Mesendoderm (in vitro differentiated cells): Measurements from ENCODE around the gene MRPS18A.

ENCODE experiments used
- DNase-seq: peaks from one replicate; pipeline ENCODE4 v3.0.0; 2013
- H2AK5ac ChIP-seq: 2 replicates; pipeline ENCODE4 v1.6.1; 2013; ENCODE audit warnings: low read length, inconsistent platforms
- H2BK120ac ChIP-seq: 2 replicates; pipeline ENCODE4 v1.6.1; 2013; ENCODE audit warnings: low read depth, mild to moderate bottlenecking, low read length, moderate library complexity, mixed read lengths
- H2BK15ac ChIP-seq: replicated peaks from 2 replicates; pipeline ENCODE4 v1.6.1; 2013; ENCODE audit warnings: low read depth, mild to moderate bottlenecking, moderate library complexity
- H2BK5ac ChIP-seq: 2 replicates; pipeline ENCODE4 v1.6.1; 2013; ENCODE audit warnings: low read length, inconsistent platforms
- H3K18ac ChIP-seq: 2 replicates; pipeline ENCODE4 v1.6.1; 2013; ENCODE audit warnings: mild to moderate bottlenecking, low read length, mixed read lengths
- H3K23ac ChIP-seq: one replicate; pipeline ENCODE4 v1.6.1; 2013; ENCODE audit warnings: low read length
- H3K27ac ChIP-seq: 2 replicates; pipeline ENCODE4 v1.5.1; 2013; ENCODE audit warnings: low read depth, mild to moderate bottlenecking, inconsistent platforms, low read length, moderate library complexity
- H3K27me3 ChIP-seq: 2 replicates; pipeline ENCODE4 v1.6.1; 2013; ENCODE audit warnings: low read length, control low read depth, mild to moderate bottlenecking, inconsistent platforms; ENCODE audit not compliant: insufficient read depth, poor library complexity
- H3K36me3 ChIP-seq: 2 replicates; pipeline ENCODE4 v1.6.1; 2013; ENCODE audit warnings: low read length, inconsistent platforms; ENCODE audit not compliant: control insufficient read depth, insufficient read depth
- H3K4ac ChIP-seq: one replicate; pipeline ENCODE4 v1.6.1; 2013; ENCODE audit warnings: low read depth, mild to moderate bottlenecking, low read length, moderate library complexity
- H3K4me1 ChIP-seq: 2 replicates; pipeline ENCODE4 v1.6.1; 2013; ENCODE audit warnings: low read depth, low read length, inconsistent platforms; ENCODE audit not compliant: control insufficient read depth
- H3K4me2 ChIP-seq: 2 replicates; pipeline ENCODE4 v1.6.1; 2013; ENCODE audit warnings: low read length
- H3K4me3 ChIP-seq: 2 replicates; pipeline ENCODE4 v1.5.1; 2013; ENCODE audit warnings: mild to moderate bottlenecking, low read length
- H3K56ac ChIP-seq: one replicate; pipeline ENCODE4 v1.6.1; 2013; ENCODE audit warnings: low read length
- H3K79me1 ChIP-seq: 2 replicates; pipeline ENCODE4 v1.6.1; 2013; ENCODE audit warnings: low read length, inconsistent platforms
- H3K79me2 ChIP-seq: 2 replicates; pipeline ENCODE4 v1.6.1; 2013; ENCODE audit warnings: mild to moderate bottlenecking, low read length; ENCODE audit not compliant: control insufficient read depth, insufficient read depth
- H3K9ac ChIP-seq: 2 replicates; pipeline ENCODE4 v1.6.1; 2013; ENCODE audit warnings: low read length, inconsistent platforms
- H4K5ac ChIP-seq: one replicate; pipeline ENCODE4 v1.6.1; 2013; ENCODE audit warnings: low read length
- H4K8ac ChIP-seq: one replicate; pipeline ENCODE4 v1.6.1; 2013; ENCODE audit warnings: low read depth, mild to moderate bottlenecking, control low read depth, low read length, moderate library complexity
- WGBS: extraction: QIAGEN DNeasy Blood & Tissue Kit; methylation state at CpG from one replicate; pipeline ENCODE4 v1.1.7; 2013; ENCODE audit warnings: low lambda C conversion rate, missing lambda C conversion rate; ENCODE audit not compliant: insufficient coverage; ENCODE audit errors: extremely low coverage; 5-methylcytosine and 5-hydroxymethylcytosine counted together

MRPS18A gene

DNA sequence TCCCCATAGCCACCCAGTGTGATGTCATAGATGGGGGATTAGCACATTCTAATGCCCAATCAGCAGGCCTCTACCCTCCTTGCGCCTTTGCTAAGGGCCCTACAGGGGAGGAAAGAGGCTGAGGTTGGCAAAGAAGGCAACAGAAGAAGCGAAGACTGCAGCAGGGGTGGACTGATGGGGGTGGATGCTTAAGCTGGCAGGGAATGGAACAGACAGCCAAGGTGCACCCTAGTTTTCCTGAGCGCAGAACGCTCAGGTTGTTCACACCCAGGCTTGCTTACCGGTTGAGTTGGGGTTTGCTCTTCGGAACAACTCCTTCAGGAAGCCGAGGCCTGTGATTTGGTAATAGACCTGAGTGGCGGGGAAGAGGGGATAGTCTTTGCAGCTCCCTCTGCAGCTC lies 12.7 kb downstream of the MRPS18A start:
- Histone ChIP-seq H3K18ac (no peak overlapping the region), H3K4ac (no peak overlapping the region), H3K27ac (no peak overlapping the region), H4K8ac (no peak overlapping the region), H3K27me3 (no peaks in the 10 kb centered on the region), H2BK5ac (no peak overlapping the region), H2BK15ac (no peak overlapping the region), H3K4me2 (no peak overlapping the region), H2BK120ac (no peak overlapping the region), H4K5ac (no peak overlapping the region), H3K4me3 (no peak overlapping the region), H2AK5ac (no peak overlapping the region), H3K79me2 (no peaks in the 10 kb centered on the region), H3K36me3 (peaks cover 13% of the 10 kb centered on the region), H3K79me1 (peaks cover 3% of the 10 kb centered on the region), H3K56ac (no peak overlapping the region), H3K23ac (no peak overlapping the region), H3K4me1 (peaks cover under 1% of the 10 kb centered on the region), H3K9ac (no peak overlapping the region)
- DNase-seq, result no peak
- no CpG with 5 or more reads among the region's 8 CpGs for WGBS

DNA sequence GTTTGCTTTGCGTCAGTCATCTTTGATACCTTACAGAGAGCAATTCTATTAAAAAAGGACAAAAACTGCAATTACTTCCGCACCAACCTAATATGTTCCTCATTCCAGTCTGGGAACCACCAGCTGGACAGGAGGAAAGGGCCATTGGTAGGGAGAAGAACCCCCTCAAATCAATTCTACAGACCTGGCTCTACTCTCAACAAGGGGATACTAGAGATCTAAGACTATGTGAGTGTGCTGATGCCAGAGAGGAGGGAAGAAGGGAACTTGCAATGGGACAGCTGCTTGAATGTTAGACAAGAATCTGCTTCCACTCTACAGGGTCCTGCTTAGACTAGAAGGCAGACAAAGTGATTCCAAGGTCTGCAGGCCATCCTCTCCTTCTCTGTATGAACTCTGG lies 13.3 kb downstream of the MRPS18A start:
- Histone ChIP-seq H3K9ac (no peak overlapping the region), H2BK120ac (no peak overlapping the region), H3K56ac (no peak overlapping the region), H3K4ac (no peak overlapping the region), H3K27ac (no peak overlapping the region), H2AK5ac (no peak overlapping the region), H4K8ac (no peak overlapping the region), H2BK5ac (no peak overlapping the region), H3K18ac (no peak overlapping the region), H3K36me3 (peaks cover 13% of the 10 kb centered on the region), H4K5ac (no peak overlapping the region), H3K23ac (no peak overlapping the region), H3K4me2 (no peak overlapping the region), H3K4me1 (peaks cover 4% of the 10 kb centered on the region), H3K79me1 (peaks cover 2% of the 10 kb centered on the region), H2BK15ac (no peak overlapping the region), H3K27me3 (no peaks in the 10 kb centered on the region), H3K4me3 (no peak overlapping the region), H3K79me2 (no peaks in the 10 kb centered on the region)
- WGBS, result no CpG with 5 or more reads among the region's 2 CpGs
- no peak for DNase-seq

DNA sequence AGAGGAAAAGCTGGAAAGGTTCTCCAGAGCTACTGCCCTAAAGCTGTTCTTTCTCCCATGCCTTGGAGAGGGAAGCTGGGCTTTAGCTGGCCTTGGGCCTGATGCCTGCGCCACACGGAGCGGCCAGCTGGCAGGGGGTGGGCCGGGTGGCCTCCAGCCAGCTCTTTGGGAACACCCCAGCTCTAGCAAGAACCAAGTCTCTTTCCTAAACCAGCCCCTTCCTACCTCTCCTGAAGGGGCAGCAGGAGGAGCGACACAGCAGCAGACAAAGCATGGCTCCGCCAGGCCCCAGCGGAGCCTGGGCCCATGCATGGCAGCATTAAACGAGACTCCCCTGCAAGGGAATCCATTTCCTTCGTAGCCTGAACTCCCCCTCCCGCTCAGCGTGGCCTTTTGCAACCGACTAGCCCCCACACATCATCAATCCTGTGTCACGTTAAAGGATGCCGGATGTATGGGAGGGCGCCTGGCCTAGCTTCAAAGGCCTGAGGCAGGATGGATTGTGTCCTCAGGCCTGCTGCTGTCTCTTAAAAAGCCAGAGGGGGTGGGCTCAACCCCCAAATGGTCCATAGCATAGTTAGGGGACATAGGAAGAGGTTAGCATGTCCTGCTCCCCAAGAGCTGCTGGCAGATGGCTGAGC lies 14.0 kb downstream of the MRPS18A start:
- H2AK5ac ChIP-seq, result no peak overlapping the region
- no CpG with 5 or more reads among the region's 15 CpGs for WGBS
- H3K4me2 ChIP-seq, result no peak overlapping the region
- H3K56ac ChIP-seq, result no peak overlapping the region
- no peak overlapping the region for H3K18ac ChIP-seq
- H3K9ac ChIP-seq, result no peak overlapping the region
- H3K4me3 ChIP-seq, result no peak overlapping the region
- H2BK15ac ChIP-seq, result no peak overlapping the region
- no peak overlapping the region for H3K23ac ChIP-seq
- no peaks in the 10 kb centered on the region for H3K79me2 ChIP-seq
- H4K8ac ChIP-seq, result no peak overlapping the region
- peaks cover 7% of the 10 kb centered on the region for H3K4me1 ChIP-seq
- H3K36me3 ChIP-seq, result peaks cover 13% of the 10 kb centered on the region
- no peak overlapping the region for H2BK120ac ChIP-seq
- no peak for DNase-seq
- H2BK5ac ChIP-seq, result no peak overlapping the region
- no peaks in the 10 kb centered on the region for H3K79me1 ChIP-seq
- H3K4ac ChIP-seq, result no peak overlapping the region
- no peaks in the 10 kb centered on the region for H3K27me3 ChIP-seq
- H4K5ac ChIP-seq, result no peak overlapping the region
- H3K27ac ChIP-seq, result no peak overlapping the region

DNA sequence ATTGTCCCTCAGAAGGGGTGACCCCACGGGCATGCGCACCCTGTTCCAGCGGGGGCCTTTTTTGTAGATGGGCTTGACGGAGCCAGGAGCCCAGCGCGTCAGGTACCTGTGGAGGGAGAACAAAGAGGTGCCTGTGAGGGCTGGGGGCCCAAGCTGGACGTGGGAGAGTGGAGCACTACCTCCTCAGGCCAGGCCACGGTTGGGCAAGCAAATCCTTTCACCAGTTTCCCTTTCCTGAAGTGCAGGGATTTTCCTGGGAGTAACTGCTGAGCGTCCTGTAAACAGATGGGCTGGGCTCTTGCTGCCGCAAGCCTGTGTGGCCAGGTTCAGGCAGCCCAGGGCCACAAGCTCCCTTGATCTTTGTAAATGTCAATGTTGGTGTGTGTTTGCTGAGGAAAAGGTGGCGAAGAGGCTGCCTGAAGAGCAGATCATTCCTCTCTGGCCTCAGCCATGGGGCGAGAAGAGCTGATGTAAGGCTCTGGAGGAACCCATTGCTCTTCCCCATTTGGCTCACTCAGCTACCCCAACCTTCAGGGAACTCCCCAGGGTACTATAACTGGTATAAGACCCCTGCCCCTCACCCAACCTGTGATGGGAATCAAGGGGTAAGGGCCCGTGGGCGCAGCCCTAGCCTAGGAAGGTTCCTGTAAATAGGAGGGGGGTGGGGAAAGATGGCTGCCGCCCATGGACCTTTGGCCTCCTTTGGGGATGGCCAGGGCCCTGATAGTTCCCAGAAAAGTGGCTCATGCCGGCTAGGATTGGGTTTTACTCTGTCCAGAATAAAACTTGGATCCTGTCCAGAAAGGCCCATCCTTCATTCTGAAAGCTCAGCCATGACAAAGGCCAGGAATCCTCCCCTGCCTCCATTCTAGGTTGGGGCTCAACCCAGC lies 15.5 kb downstream of the MRPS18A start:
- Histone ChIP-seq H2BK15ac (no peak overlapping the region), H3K4me3 (no peak overlapping the region), H2BK5ac (no peak overlapping the region), H3K18ac (no peak overlapping the region), H3K27ac (no peak overlapping the region), H3K9ac (no peak overlapping the region), H3K79me1 (no peaks in the 10 kb centered on the region), H3K79me2 (no peaks in the 10 kb centered on the region), H4K5ac (no peak overlapping the region), H3K4ac (no peak overlapping the region), H2AK5ac (no peak overlapping the region), H3K4me1 (peaks cover 15% of the 10 kb centered on the region), H3K4me2 (no peak overlapping the region), H4K8ac (no peak overlapping the region), H3K56ac (no peak overlapping the region), H2BK120ac (no peak overlapping the region), H3K23ac (no peak overlapping the region), H3K36me3 (peaks cover 13% of the 10 kb centered on the region), H3K27me3 (no peaks in the 10 kb centered on the region)
- DNase-seq, result no peak
- WGBS, result no CpG with 5 or more reads among the region's 16 CpGs

- Histone ChIP-seq H2BK5ac (no peak overlapping the region), H2BK120ac (no peak overlapping the region), H4K8ac (no peak overlapping the region), H3K27me3 (no peaks in the 10 kb centered on the region), H3K9ac (no peak overlapping the region), H3K4ac (no peak overlapping the region), H3K27ac (no peak overlapping the region), H3K23ac (no peak overlapping the region), H3K18ac (no peak overlapping the region), H3K36me3 (peaks cover 12% of the 10 kb centered on the region), H3K79me1 (no peaks in the 10 kb centered on the region), H3K4me2 (no peak overlapping the region), H3K79me2 (no peaks in the 10 kb centered on the region), H3K4me1 (peaks cover 15% of the 10 kb centered on the region), H4K5ac (no peak overlapping the region), H3K56ac (no peak overlapping the region), H2AK5ac (no peak overlapping the region), H2BK15ac (no peak overlapping the region), H3K4me3 (no peak overlapping the region)
- no CpG with 5 or more reads among the region's 8 CpGs for WGBS
- DNase-seq, result no peak
Measured at GRCh38 chr6:43671011-43671800, 16.4 kb downstream of the MRPS18A start.
